ENCODE measurements around the gene NAPA. TPM values are rescaled to one million over a fixed set of nuclear protein-coding genes. Genes with fewer than 3 reads are reported as not detected.

Gene NAPA
- total RNA-seq, 1 experiment from 2014 or later, result 158 TPM

GRCh38 chr19:47503130-47503825, 11.6 kb downstream of the NAPA start:
- no peaks in the 10 kb centered on the region for H3K9me3 Mint-ChIP-seq (ENCODE audit: low read depth, unreplicated experiment)
- no peaks in the 10 kb centered on the region for H3K27me3 Mint-ChIP-seq (ENCODE audit: unreplicated experiment)
- intact Hi-C loops (cut with micrococcal nuclease; ENCODE audit: unreplicated experiment), result no loop called here
- no peak for DNase-seq
- TF ChIP-seq CTCF (IDR thresholded peaks at IDR 0.05; ENCODE audit: unreplicated experiment), result no peak
- H3K4me3 Mint-ChIP-seq (ENCODE audit: low read depth, unreplicated experiment), result no peak overlapping the region
- no peaks in the 10 kb centered on the region for H3K4me1 Mint-ChIP-seq (ENCODE audit: low read depth, unreplicated experiment)
- no peak overlapping the region for H3K27ac Mint-ChIP-seq (ENCODE audit: unreplicated experiment)
- H3K36me3 Mint-ChIP-seq (ENCODE audit: insufficient read depth, unreplicated experiment), result peaks cover 24% of the 10 kb centered on the region
- CTCF ChIA-PET, result interaction anchor here (1.2 kb wide), 1 partner anchor 66 kb away, joined by 3 read pairs; no protein-coding TSS in a partner anchor
- BruUV-seq (replicated peaks), result no TSS peak

GRCh38 chr19:47499863-47500830, 14.7 kb downstream of the NAPA start:
- Mint-ChIP-seq H3K4me1 (ENCODE audit: low read depth, unreplicated experiment) (no peaks in the 10 kb centered on the region), H3K36me3 (ENCODE audit: insufficient read depth, unreplicated experiment) (peaks cover 33% of the 10 kb centered on the region), H3K27ac (ENCODE audit: unreplicated experiment) (no peak overlapping the region), H3K4me3 (ENCODE audit: low read depth, unreplicated experiment) (no peak overlapping the region), H3K9me3 (ENCODE audit: low read depth, unreplicated experiment) (no peaks in the 10 kb centered on the region), H3K27me3 (ENCODE audit: unreplicated experiment) (no peaks in the 10 kb centered on the region)
- TF ChIP-seq CTCF (IDR thresholded peaks at IDR 0.05; ENCODE audit: unreplicated experiment), result no peak
- intact Hi-C loops (cut with micrococcal nuclease; ENCODE audit: unreplicated experiment), result no loop called here
- no TSS peak for BruUV-seq (replicated peaks)
- no peak for DNase-seq
- CTCF ChIA-PET, result no interaction called here

GRCh38 chr19:47499371-47499770, 15.5 kb downstream of the NAPA start:
- H3K27ac Mint-ChIP-seq (ENCODE audit: unreplicated experiment), result no peak overlapping the region
- no peaks in the 10 kb centered on the region for H3K4me1 Mint-ChIP-seq (ENCODE audit: low read depth, unreplicated experiment)
- BruUV-seq (replicated peaks), result no TSS peak
- DNase-seq, result no peak
- CTCF ChIA-PET, result no interaction called here
- intact Hi-C loops (cut with micrococcal nuclease; ENCODE audit: unreplicated experiment), result no loop called here
- H3K4me3 Mint-ChIP-seq (ENCODE audit: low read depth, unreplicated experiment), result no peak overlapping the region
- no peak for TF ChIP-seq CTCF (IDR thresholded peaks at IDR 0.05; ENCODE audit: unreplicated experiment)
- no peaks in the 10 kb centered on the region for H3K9me3 Mint-ChIP-seq (ENCODE audit: low read depth, unreplicated experiment)
- no peaks in the 10 kb centered on the region for H3K27me3 Mint-ChIP-seq (ENCODE audit: unreplicated experiment)
- peaks cover 33% of the 10 kb centered on the region for H3K36me3 Mint-ChIP-seq (ENCODE audit: insufficient read depth, unreplicated experiment)

GRCh38 chr19:47498561-47498960, 16.3 kb downstream of the NAPA start:
- intact Hi-C loops (cut with micrococcal nuclease; ENCODE audit: unreplicated experiment), result no loop called here
- Mint-ChIP-seq H3K27me3 (ENCODE audit: unreplicated experiment) (no peaks in the 10 kb centered on the region), H3K4me1 (ENCODE audit: low read depth, unreplicated experiment) (no peaks in the 10 kb centered on the region), H3K27ac (ENCODE audit: unreplicated experiment) (no peak overlapping the region), H3K9me3 (ENCODE audit: low read depth, unreplicated experiment) (no peaks in the 10 kb centered on the region), H3K4me3 (ENCODE audit: low read depth, unreplicated experiment) (no peak overlapping the region), H3K36me3 (ENCODE audit: insufficient read depth, unreplicated experiment) (peaks cover 30% of the 10 kb centered on the region)
- TF ChIP-seq CTCF (IDR thresholded peaks at IDR 0.05; ENCODE audit: unreplicated experiment), result no peak
- BruUV-seq (replicated peaks), result no TSS peak
- CTCF ChIA-PET, result no interaction called here
- no peak for DNase-seq
